Lung (tissue), 12 donors: ENCODE results near the gene DSE. TPM values are rescaled to one million over a fixed set of nuclear protein-coding genes. Genes with fewer than 3 reads are reported as not detected.
A peak's percentile ranks its signal among the peaks of the same experiment; 100 is the strongest.

Experiments used
- ATAC-seq: fragments of 200-7000 bp; cut with Tn5 transposase; one replicate; pipeline ENCODE4 v1.9.1; 2020; ENCODE audit warnings: moderate number of reproducible peaks; ENCODE audit not compliant: insufficient read depth, low FRiP score
- DNase-seq, 3 donors: peaks; one replicate each; pipeline ENCODE4 v3.0.0-alpha.2; 2013 to 2017
- H3K27ac ChIP-seq, 2 donors: one replicate each; pipeline ENCODE4 v1.5.1; 2013; ENCODE audit warnings: mild to moderate bottlenecking in 2 of 2, moderate library complexity in 2 of 2, control low read depth in 1 of 2, inconsistent platforms in 1 of 2, low read depth in 1 of 2, low read length in 1 of 2
- H3K27me3 ChIP-seq, 3 donors: one replicate each; pipeline ENCODE4 v1.5.1; 2013; ENCODE audit warnings: low read length in 2 of 3; ENCODE audit not compliant: control insufficient read depth in 3 of 3, insufficient read depth in 3 of 3
- H3K36me3 ChIP-seq, 4 donors: one replicate each; pipeline ENCODE4 v1.5.1; 2013; ENCODE audit warnings: low read length in 4 of 4, mild to moderate bottlenecking in 1 of 4, moderate library complexity in 1 of 4; ENCODE audit not compliant: control insufficient read depth in 4 of 4, insufficient read depth in 4 of 4
- H3K4me1 ChIP-seq, 5 donors: one replicate each; pipeline ENCODE4 v1.5.1; 2013; ENCODE audit warnings: low read length in 5 of 5, mild to moderate bottlenecking in 2 of 5, moderate library complexity in 1 of 5; ENCODE audit not compliant: control insufficient read depth in 5 of 5, insufficient read depth in 5 of 5
- H3K4me3 ChIP-seq: one replicate; pipeline ENCODE4 v1.5.1; 2013; ENCODE audit warnings: mild to moderate bottlenecking, control low read depth, moderate library complexity
- H3K9ac ChIP-seq, 2 donors: one replicate each; pipeline ENCODE4 v1.5.1; 2013; ENCODE audit warnings: low read length in 2 of 2, control low read depth in 1 of 2; ENCODE audit not compliant: insufficient read depth in 1 of 2
- H3K9me3 ChIP-seq, 4 donors: one replicate each; pipeline ENCODE4 v1.5.1; 2013; ENCODE audit warnings: low read length in 3 of 4, mild to moderate bottlenecking in 1 of 4, moderate library complexity in 1 of 4; ENCODE audit not compliant: control insufficient read depth in 4 of 4, insufficient read depth in 3 of 4
- WGBS, 2 donors: extraction: QIAGEN DNeasy Blood & Tissue Kit; methylation state at CpG; one replicate each; pipeline ENCODE4 v1.1.7; 2013; 5-methylcytosine and 5-hydroxymethylcytosine counted together
- polyA plus RNA-seq, 2 donors: library from polyadenylated mRNA; stranded (reverse); fragments of 200-250 nt; gene quantifications; one replicate each; pipeline ENCODE4 v1.2.1, GENCODE V29; 2013
- total RNA-seq, 2 donors: library from RNA; depleted of rRNA in 1 of 2; stranded (reverse); fragments of >200 nt in 1 of 2; gene quantifications; one replicate each; pipeline ENCODE4 v1.2.1, GENCODE V29; 2014 to 2021
- TF ChIP-seq, protein P1 (sequence below): IDR thresholded peaks from 2 replicates; pipeline ENCODE4 v1.5.1; 2012; ENCODE audit warnings: mild to moderate bottlenecking; ENCODE audit errors: control extremely low read depth, extremely low read depth
- donor health status: control.
- donor health status: control.
- donor health status: Bipolar disorder and iron deficiency.
- donor health status: healthy.
- donor health status: DM: yes; HTN: yes; CAD: no.

The DSE gene
- total and polyA plus RNA-seq, 4 donors, result 5.4 to 46.9 (median 42.4) TPM

DNA sequence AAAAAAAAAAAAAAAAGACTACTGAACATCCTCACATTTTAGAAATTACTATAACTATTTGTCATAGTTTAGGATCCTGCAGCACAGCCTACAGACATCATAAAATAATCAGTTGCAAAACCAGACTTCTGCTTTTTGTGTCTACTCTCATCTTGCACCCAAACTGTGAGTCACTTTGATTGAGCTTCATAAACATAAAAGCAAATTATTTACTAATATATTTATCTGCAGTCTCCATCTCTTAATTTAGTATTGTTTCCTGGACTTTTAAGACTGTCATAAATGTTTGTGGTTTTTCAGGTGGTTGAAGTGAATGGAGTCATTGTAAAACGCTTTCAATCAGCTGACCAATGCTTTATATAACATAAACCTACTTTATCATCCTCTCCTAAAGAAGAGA, 75.7 kb downstream of the DSE start:
- WGBS, 2 donors, result 63 to 74% methylated on average over 1 of the region's 1 CpG
- no peak overlapping the region for H3K4me3 ChIP-seq
- no peaks in the 10 kb centered on the region for H3K9me3 ChIP-seq
- no peak overlapping the region for H3K9ac ChIP-seq
- ATAC-seq (no peak), DNase-seq (no peak)
- no peak overlapping the region for H3K27ac ChIP-seq
- no peaks in the 10 kb centered on the region for H3K36me3 ChIP-seq
- TF ChIP-seq, protein P1, sequence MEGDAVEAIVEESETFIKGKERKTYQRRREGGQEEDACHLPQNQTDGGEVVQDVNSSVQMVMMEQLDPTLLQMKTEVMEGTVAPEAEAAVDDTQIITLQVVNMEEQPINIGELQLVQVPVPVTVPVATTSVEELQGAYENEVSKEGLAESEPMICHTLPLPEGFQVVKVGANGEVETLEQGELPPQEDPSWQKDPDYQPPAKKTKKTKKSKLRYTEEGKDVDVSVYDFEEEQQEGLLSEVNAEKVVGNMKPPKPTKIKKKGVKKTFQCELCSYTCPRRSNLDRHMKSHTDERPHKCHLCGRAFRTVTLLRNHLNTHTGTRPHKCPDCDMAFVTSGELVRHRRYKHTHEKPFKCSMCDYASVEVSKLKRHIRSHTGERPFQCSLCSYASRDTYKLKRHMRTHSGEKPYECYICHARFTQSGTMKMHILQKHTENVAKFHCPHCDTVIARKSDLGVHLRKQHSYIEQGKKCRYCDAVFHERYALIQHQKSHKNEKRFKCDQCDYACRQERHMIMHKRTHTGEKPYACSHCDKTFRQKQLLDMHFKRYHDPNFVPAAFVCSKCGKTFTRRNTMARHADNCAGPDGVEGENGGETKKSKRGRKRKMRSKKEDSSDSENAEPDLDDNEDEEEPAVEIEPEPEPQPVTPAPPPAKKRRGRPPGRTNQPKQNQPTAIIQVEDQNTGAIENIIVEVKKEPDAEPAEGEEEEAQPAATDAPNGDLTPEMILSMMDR, result no peak
- no peaks in the 10 kb centered on the region for H3K27me3 ChIP-seq
- peaks cover 0 to 18% (median 0%) of the 10 kb centered on the region in 5 donors for H3K4me1 ChIP-seq

DNA sequence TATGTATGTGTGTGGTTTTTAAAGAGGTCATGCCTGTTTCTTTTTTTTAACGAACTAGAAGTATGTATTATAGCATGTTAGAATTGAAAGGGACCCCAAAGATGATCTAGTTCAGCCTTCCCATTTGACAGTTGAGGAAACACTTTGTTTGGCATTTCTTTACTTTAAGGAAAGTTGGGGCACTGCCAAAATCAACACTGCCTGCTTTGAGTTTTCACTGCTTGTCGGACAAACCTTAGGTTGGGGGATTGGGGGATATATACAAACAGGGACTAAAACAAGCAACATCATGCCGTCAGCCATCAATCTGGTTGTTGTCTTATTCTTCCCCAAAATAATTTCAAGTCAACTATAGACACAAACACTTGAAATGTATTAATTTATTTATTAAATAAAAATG, 76.3 kb downstream of the DSE start:
- peak in 2 of 3 donors; percentile 40 to 51 for DNase-seq
- Histone ChIP-seq H3K27ac (no peak overlapping the region), H3K4me1 (peaks cover 0 to 18% (median 0%) of the 10 kb centered on the region in 5 donors), H3K4me3 (no peak overlapping the region), H3K9me3 (no peaks in the 10 kb centered on the region), H3K27me3 (no peaks in the 10 kb centered on the region), H3K36me3 (no peaks in the 10 kb centered on the region), H3K9ac (no peak overlapping the region)
- TF ChIP-seq, protein P1, result no peak
- ATAC-seq, result no peak
- WGBS, 2 donors, result 50 to 55% methylated on average over 3 of the region's 3 CpGs

DNA sequence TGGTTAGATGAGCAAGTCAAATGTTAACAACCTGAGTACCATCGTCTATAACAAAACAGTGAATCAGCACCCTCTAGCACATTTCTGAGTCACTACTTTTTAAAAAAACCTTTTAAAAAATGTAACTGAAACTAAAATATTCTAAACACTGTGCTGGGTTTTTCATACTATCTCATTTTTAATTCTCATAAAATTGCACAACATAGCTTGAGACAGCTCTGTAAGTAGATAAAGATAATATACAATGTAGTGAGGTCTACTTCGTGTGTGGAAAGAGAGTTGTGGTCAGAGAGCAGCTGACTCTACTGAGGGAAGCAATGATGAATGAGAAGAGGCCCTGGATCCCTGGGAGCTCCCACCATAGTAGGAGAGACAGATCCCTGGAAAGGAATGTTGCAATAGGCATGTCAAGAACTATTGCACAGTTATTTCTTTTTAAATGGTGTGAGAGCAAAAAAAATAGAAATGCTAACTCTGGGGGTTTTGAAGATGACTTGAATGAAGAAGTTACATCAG, 76.8 kb downstream of the DSE start:
- H3K9me3 ChIP-seq, result no peaks in the 10 kb centered on the region
- DNase-seq (peak; percentile 28 to 76 (median 57)), ATAC-seq (peak; percentile 65)
- H3K27me3 ChIP-seq, result no peaks in the 10 kb centered on the region
- TF ChIP-seq, protein P1, result no peak
- WGBS, 2 donors, result 7 to 12% methylated on average over 2 of the region's 2 CpGs
- H3K4me1 ChIP-seq, result peaks cover 0 to 18% (median 0%) of the 10 kb centered on the region in 5 donors
- no peaks in the 10 kb centered on the region for H3K36me3 ChIP-seq
- H3K9ac ChIP-seq, result no peak overlapping the region
- H3K4me3 ChIP-seq, result no peak overlapping the region
- no peak overlapping the region for H3K27ac ChIP-seq

DNA sequence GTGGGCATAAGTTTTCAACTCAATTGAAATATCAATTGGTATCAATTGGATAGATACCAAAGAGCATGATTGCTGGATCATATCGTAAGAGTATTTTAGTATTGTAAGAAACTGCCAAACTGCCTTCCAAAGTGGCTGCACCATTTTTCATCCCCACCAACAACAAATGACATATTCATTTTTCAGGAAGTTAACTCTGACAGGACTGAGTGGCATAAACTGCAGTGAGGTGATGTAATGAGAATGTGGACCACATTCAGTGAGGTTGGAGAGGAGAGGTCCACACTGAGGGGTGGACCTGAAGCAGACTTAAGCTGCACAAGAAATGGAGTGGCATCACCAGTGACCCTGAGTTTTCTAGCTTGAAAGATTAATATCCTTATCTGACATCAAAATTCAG, 78.8 kb downstream of the DSE start:
- no peaks in the 10 kb centered on the region for H3K9me3 ChIP-seq
- no peak overlapping the region for H3K4me3 ChIP-seq
- 72 to 73% methylated on average over 1 of the region's 1 CpG for WGBS, 2 donors
- no peak overlapping the region for H3K27ac ChIP-seq
- TF ChIP-seq, protein P1, result no peak
- no peaks in the 10 kb centered on the region for H3K36me3 ChIP-seq
- ATAC-seq (no peak), DNase-seq (no peak)
- no peak overlapping the region for H3K9ac ChIP-seq
- H3K27me3 ChIP-seq, result no peaks in the 10 kb centered on the region
- peaks cover 0 to 13% (median 0%) of the 10 kb centered on the region in 5 donors for H3K4me1 ChIP-seq
